GM18951 (cell line): ENCODE measurements around the gene RYR2.

Experiments used
- POLR2A ChIP-seq: IDR thresholded peaks from 4 replicates; pipeline ENCODE4 v1.6.1; 2011; ENCODE audit warnings: mild to moderate bottlenecking; ENCODE audit not compliant: insufficient read length, insufficient read depth; ENCODE audit errors: extremely low read depth
- in situ Hi-C: fragments of 300-500 bp; cut with MboI; formaldehyde crosslinking; loops from one replicate; pipeline ENCODE4 v1.12.0; 2022; ENCODE audit warnings: low sequenced_read_pairs, mixed read lengths, inconsistent platforms; ENCODE audit not compliant: unreplicated experiment

The RYR2 gene

DNA sequence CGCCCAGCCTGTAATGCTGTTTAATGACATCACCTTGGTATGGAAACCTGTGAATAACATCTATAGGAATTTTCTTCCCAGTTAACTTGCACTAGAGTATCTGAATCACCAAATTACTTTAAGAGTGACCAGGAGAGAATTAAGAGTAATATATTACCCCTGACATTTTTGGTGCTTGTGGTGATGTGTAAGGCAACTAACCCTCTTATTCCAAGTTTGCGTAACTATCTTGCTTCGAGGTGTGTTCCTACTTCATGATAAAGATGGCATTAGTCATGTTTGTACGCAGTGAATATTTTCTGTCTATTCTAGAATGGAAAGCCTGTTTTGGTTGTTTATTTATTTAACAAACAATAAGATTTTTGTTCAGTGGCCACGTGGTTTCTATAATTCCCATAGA, 717.4 kb downstream of the RYR2 start:
- in situ Hi-C loops = no loop called here
- TF ChIP-seq POLR2A = no peak

DNA sequence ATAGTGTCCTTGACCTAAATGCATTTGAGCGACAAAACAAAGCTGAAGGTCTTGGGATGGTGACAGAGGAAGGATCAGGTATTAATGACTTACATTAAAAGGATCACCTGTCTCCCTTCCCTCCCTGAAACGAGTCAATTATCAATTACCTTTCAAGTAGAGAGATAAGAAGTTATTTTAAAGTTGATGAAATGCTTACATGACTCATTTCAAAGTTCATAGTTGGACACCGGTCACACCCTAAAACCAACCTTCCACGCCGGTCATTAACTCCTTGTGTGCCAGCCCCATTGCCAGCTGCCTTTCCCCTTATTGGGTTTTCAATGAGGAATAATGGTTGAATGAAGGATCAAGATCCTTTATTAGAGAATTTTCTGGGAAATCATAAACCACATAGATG, 719.0 kb downstream of the RYR2 start:
- in situ Hi-C loops = no loop called here
- TF ChIP-seq POLR2A = no peak

DNA sequence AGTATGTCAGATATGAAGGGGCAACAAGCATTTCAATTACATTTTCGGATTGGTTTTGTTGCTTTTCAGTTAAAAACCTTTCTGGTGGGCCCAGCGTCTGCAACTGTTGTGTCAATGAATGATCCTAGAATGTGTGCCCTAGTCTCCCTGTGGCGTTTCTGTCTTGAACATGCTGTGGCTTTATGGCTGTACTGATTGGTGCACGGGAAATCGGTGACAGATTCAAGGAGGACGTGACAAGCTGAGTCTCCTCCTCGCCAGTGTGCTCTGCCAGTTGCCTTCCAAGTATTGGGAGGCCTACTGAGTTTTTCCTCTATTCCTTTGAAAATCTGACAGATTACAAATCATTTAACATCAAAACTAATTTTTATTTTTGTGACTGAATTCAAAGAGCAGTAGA, 721.2 kb downstream of the RYR2 start:
- in situ Hi-C loops = no loop called here
- TF ChIP-seq POLR2A = no peak

DNA sequence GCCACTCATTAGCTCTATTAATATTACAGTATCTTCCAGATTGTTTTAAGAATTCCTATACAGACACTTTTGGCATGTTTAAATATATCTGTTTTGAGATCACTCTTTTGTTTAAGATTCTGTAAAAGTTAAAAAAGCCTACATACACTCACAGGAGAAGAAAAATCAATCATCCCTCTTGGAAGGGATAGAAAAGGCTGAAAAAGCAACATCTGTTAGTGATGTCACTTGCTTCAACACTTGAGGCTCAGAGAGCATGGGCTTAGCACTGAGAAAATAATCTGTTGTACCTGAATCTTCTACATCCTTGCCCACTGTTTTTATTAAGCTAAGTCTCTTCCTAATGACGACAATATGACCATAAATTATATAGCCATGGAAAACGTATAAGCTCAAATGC, 721.8 kb downstream of the RYR2 start:
- in situ Hi-C loops = no loop called here
- TF ChIP-seq POLR2A = no peak

DNA sequence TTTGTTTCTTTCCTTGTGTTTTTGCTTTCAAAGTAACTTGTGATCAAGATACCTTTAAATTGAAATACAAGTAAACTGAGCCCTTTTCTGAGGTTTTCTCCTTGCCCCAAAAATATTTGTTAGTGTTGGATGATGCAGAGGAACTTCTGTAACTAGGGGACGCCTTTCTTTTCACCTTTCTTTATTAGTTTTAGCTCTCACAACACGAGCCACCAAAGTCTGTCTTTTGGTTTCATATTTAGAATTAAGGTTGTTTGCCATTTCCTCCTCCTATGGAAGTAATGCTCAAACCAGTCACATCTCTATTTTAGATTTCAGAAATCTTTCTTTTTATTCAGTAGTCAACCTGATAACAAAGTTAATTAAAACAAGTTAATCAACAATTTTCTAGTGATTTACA, 727.9 kb downstream of the RYR2 start:
- in situ Hi-C loops = no loop called here
- no peak for TF ChIP-seq POLR2A

DNA sequence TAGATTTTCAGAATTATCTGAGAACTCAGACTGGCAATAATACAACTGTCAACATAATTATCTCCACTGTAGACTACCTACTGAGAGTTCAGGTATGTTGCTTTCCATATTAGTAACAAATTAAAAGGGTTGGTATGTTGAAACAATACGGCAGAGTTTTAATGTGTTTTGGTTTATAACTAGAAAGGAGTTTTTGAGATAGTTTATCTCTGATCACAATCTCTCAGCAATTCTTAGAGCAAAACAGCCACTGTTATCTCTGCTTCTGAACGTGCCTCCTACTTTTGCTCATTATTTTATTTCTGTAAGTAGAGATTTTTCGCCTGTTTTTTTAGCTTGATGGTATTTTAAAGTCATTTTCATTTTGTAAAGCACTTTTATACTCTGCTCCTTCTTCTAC, 730.0 kb downstream of the RYR2 start:
- TF ChIP-seq POLR2A = no peak
- in situ Hi-C loops = no loop called here

DNA sequence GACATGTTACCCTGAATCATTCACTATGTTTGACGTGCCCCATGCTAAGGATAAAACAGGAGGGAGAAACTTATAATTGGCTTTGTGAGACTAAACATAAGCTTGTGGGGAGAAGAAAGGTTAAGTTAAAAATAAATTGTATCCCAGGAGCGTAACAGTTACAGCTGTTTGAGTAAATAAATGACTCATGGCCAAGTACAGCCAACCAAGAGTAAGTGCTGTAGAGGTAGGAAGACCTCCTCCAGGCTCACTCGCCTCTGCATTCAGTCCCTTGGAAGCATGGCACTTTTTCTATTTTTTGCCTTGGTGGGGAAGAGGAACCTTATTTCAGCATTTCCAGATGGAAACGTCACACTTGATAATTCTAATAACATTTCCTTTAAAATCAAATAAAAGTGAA, 732.3 kb downstream of the RYR2 start:
- no peak for TF ChIP-seq POLR2A
- in situ Hi-C loops = no loop called here

DNA sequence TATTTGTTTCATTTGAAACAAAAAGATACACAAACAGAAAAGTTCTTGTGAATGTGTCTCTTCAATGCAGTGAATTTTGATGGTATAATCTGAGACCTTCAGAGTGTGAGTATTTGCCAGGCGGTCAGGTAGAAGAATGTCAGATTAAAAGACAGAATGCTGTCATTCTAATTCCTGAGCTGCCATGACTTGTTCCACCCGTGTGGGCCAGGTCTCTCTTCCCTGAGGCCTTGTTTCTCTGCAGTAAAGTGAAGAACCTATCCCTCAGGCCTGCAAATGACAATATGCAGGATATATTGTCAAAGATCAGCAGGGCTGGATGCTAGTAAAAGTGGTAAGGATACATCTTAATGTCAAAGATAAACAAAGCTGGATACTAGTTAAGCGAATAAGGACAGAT, 737.4 kb downstream of the RYR2 start:
- TF ChIP-seq POLR2A = no peak
- in situ Hi-C loops = no loop called here

DNA sequence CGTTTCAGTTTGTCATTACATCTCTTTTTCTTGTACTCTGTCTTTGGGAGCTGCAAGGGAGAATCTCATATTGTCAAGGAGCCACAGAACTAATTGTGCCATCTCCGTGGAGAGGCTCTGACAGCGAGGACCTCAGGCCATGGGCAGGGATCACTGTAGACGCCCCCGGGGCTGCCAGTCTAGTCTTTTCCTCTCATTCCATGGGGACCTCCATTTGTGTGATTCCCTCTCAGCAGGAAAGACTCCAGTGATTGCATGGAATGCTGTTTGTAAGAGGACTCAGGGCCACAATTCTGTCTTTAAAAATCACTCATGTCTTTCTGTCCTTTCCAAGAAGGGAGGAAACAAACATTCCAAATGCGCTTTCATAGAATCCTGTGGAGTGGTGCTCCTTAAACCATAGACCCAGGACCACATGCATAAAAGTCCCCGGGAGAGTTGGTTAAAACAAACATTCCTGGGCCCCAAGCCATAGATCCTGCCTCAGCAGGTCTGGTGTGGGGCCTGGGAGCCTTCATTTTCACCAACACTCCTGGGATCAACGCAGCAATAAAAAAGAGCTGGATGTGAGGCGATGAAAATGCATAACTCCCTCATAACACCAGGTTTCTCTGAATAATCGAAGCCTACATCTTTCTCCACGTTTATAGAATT, 744.2 kb downstream of the RYR2 start:
- in situ Hi-C loops = no loop called here
- no peak for TF ChIP-seq POLR2A

DNA sequence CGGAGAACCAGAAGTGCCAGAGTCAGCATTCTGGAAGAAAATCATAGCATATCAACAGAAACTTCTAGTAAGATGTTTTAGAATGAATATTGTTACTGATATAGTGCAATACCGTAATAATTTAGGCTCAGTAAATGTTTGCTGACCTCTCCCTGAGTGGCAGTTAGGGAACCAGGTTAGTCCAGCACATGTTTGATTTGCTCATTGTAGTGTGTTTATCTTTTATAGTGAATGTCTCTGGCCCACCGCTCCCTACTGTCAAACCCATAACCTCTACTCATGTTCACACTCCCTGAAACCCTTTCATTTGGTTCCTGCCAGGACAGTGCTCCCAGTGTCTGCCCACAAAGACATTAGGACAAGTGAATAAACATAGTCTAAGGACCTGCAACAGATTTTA, 746.1 kb downstream of the RYR2 start:
- in situ Hi-C loops = no loop called here
- TF ChIP-seq POLR2A = no peak

DNA sequence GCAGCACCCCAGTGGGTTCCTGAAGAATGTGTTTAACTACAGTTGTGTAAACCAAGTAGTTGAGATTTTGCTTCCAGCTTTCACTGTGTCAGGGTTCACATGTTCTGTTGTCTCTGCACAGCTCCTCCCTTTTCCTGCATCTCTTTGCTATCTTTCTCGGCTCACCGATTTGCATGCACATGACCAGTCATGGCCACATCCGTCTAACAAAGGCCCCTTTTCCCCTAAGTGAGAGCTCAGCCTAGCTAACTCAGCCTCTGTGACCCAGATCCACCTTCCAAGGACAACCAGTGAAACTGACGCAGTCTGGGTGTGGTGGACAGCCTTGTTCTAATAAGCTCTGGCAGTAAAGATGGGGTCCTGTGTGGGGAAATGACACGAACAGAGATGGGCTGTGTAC, 747.6 kb downstream of the RYR2 start:
- in situ Hi-C loops = no loop called here
- TF ChIP-seq POLR2A = no peak

DNA sequence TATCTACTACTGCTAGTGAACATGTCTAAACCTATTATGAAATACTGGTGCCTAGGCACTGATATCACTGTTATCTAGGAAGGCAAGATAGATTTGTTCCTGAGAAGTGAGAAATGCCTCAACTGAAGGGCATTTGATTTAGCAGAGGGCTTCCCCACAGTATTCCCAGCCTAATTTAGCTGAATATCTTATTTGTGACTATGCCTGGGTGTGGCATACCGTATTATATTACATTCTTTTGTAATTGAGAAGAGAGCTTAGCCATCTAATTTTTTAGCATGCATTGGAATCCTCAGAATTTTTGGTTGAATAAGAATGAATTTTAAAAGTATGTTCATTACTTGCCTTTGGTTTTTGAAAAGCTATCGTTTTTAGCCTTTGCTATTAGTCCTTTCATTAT, 749.6 kb downstream of the RYR2 start:
- in situ Hi-C loops = no loop called here
- TF ChIP-seq POLR2A = no peak

DNA sequence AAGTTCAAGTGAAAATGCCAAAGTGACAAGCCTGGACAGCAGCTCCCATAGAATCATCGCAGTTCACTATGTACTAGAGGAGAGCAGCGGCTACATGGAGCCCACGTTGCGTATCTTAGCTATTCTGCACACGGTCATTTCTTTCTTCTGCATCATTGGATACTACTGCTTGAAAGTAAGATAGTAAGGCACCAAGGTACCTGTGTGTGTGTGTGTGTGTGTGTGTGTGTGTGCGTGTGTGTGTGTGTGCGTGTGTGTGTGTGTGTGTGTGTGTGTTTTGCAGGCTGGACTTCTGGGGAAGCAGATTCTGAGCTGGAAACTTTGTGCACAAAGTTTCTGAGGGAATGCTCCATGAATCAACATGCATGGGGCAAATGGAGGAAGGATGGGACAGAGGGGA, 750.2 kb downstream of the RYR2 start:
- TF ChIP-seq POLR2A = no peak
- in situ Hi-C loops = no loop called here

DNA sequence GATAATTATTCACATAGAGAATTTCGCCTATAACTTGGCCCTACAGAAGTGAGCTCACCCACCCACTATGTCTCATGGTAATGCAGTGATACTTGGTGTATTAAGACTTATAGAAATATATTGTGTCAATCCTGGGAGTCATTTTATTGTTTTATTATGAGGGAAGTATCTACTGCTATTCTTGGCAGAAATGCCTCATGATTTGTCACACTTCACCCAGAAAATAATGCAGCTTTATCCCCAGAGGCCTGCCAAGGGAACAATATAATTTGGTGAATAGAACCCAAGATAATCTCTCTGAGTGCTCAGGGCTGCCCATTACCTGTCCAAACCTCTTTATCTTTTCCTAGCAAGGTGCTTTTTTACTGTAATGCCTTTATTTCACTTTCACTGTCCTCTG, 750.7 kb downstream of the RYR2 start:
- in situ Hi-C loops = no loop called here
- no peak for TF ChIP-seq POLR2A

DNA sequence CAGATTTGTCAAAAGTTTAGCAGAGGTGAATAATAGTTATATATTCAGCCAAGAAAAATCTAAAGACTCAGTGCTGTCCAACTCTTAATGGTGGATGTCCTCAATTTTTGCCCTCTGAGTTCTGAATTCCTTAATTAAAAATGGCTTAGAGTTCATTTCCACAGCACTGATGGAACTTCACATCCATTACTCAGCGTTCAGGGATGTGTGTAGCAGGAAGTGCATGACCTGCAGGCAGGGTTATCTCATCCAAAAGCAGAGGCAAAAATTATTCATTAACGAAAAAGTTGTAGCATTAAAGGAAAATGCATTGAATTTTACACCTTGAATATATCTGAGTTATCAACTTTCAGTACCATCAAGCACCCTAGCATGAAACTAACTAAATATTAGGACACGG, 752.1 kb downstream of the RYR2 start:
- in situ Hi-C loops = no loop called here
- no peak for TF ChIP-seq POLR2A
